ENCODE results near the gene GALK2.

Gene GALK2

GRCh38 chr15:49229922-49230321, 59.9 kb downstream of the GALK2 start:
- H3K4me1 ChIP-seq (ENCODE audit: control insufficient read depth in 1 of 2, insufficient read depth in 1 of 2, low read depth in 1 of 2, low read length in 1 of 2): peaks cover 8 to 10% of the 10 kb centered on the region in 2 experiments
- H3K9me3 ChIP-seq: no peaks in the 10 kb centered on the region
- no peak for TF ChIP-seq CTCF (IDR thresholded peaks at IDR 0.05)
- H3K27me3 ChIP-seq: no peaks in the 10 kb centered on the region
- no peak overlapping the region for H3K27ac ChIP-seq
- no peaks in the 10 kb centered on the region for H3K36me3 ChIP-seq
- no peak overlapping the region for H3K4me3 ChIP-seq (ENCODE audit: low read depth in 1 of 2, low read length in 1 of 2)

GRCh38 chr15:49232236-49232806, 62.3 kb downstream of the GALK2 start:
- H3K9me3 ChIP-seq: no peaks in the 10 kb centered on the region
- H3K4me1 ChIP-seq (ENCODE audit: control insufficient read depth in 1 of 2, insufficient read depth in 1 of 2, low read depth in 1 of 2, low read length in 1 of 2): peaks cover 16 to 17% of the 10 kb centered on the region in 2 experiments
- H3K36me3 ChIP-seq: no peaks in the 10 kb centered on the region
- H3K27me3 ChIP-seq: no peaks in the 10 kb centered on the region
- peak overlapping the region; percentile 44 for H3K27ac ChIP-seq
- no peak for TF ChIP-seq CTCF (IDR thresholded peaks at IDR 0.05)
- no peak overlapping the region for H3K4me3 ChIP-seq (ENCODE audit: low read depth in 1 of 2, low read length in 1 of 2)

- peaks cover 23% of the 10 kb centered on the region in 2 experiments for H3K4me1 ChIP-seq (ENCODE audit: control insufficient read depth in 1 of 2, insufficient read depth in 1 of 2, low read depth in 1 of 2, low read length in 1 of 2)
- no peak overlapping the region for H3K4me3 ChIP-seq (ENCODE audit: low read depth in 1 of 2, low read length in 1 of 2)
- peaks cover 6% of the 10 kb centered on the region for H3K36me3 ChIP-seq
- TF ChIP-seq CTCF (IDR thresholded peaks at IDR 0.05): peak; percentile 16
- H3K9me3 ChIP-seq: no peaks in the 10 kb centered on the region
- H3K27ac ChIP-seq: peak overlapping the region; percentile 67
- no peaks in the 10 kb centered on the region for H3K27me3 ChIP-seq
Observed at GRCh38 chr15:49235446-49236124, 65.5 kb downstream of the GALK2 start.

GRCh38 chr15:49236869-49237268, 66.8 kb downstream of the GALK2 start:
- peaks cover 23% of the 10 kb centered on the region in 2 experiments for H3K4me1 ChIP-seq (ENCODE audit: control insufficient read depth in 1 of 2, insufficient read depth in 1 of 2, low read depth in 1 of 2, low read length in 1 of 2)
- H3K27me3 ChIP-seq: no peaks in the 10 kb centered on the region
- no peak for TF ChIP-seq CTCF (IDR thresholded peaks at IDR 0.05)
- H3K9me3 ChIP-seq: no peaks in the 10 kb centered on the region
- H3K4me3 ChIP-seq (ENCODE audit: low read depth in 1 of 2, low read length in 1 of 2): no peak overlapping the region
- H3K36me3 ChIP-seq: peaks cover 6% of the 10 kb centered on the region
- H3K27ac ChIP-seq: no peak overlapping the region

GRCh38 chr15:49238342-49238741, 68.3 kb downstream of the GALK2 start:
- no peaks in the 10 kb centered on the region for H3K9me3 ChIP-seq
- no peak overlapping the region for H3K4me3 ChIP-seq (ENCODE audit: low read depth in 1 of 2, low read length in 1 of 2)
- H3K4me1 ChIP-seq (ENCODE audit: control insufficient read depth in 1 of 2, insufficient read depth in 1 of 2, low read depth in 1 of 2, low read length in 1 of 2): peaks cover 13 to 15% of the 10 kb centered on the region in 2 experiments
- no peak overlapping the region for H3K27ac ChIP-seq
- peaks cover 6% of the 10 kb centered on the region for H3K36me3 ChIP-seq
- no peak for TF ChIP-seq CTCF (IDR thresholded peaks at IDR 0.05)
- H3K27me3 ChIP-seq: no peaks in the 10 kb centered on the region
